Vagina (tissue), 2 donors: ENCODE data around the gene ANKRD63.

Source experiments
- CTCF ChIP-seq, 3 experiments: fragments of 450-650 bp in 2 of 3; fragments of 200-600 bp in 1 of 3; sonication (generic) in 1 of 3; IDR thresholded peaks; one replicate each; pipeline ENCODE4 v1.5.1; 2017 to 2019; ENCODE audit warnings: antibody characterized with exemption in 3 of 3, mild to moderate bottlenecking in 2 of 3, moderate library complexity in 2 of 3
- POLR2A ChIP-seq, 2 donors: fragments of 450-650 bp; IDR thresholded peaks; one replicate each; pipeline ENCODE4 v1.6.1; 2017; ENCODE audit warnings: antibody characterized with exemption in 2 of 2, mild to moderate bottlenecking in 2 of 2, moderate library complexity in 2 of 2

GRCh38 chr15:40309344-40309862 is 26.5 kb upstream of the ANKRD63 start:
- TF ChIP-seq POLR2A (IDR thresholded peaks at IDR 0.05), result no peak
- no peak for TF ChIP-seq CTCF (IDR thresholded peaks at IDR 0.05)
